Activated CD8-positive, alpha-beta T cell treated with anti-CD3 and anti-CD28 coated beads for 36 hours (primary cell): ENCODE data around the gene SDK2. TPM values are rescaled to one million over a fixed set of nuclear protein-coding genes. Genes with fewer than 3 reads are reported as not detected.
A peak's percentile ranks its signal among the peaks of the same experiment; 100 is the strongest.

Experiments
- ATAC-seq: fragments of 200-7000 bp; cut with Tn5 transposase; one replicate; pipeline ENCODE4 v1.10.0; 2021; ENCODE audit warnings: mild to moderate bottlenecking, moderate library complexity
- CTCF ChIA-PET: fragments of 350-600 bp; sonication (Branson Sonifier 250); formaldehyde crosslinking; loops from one replicate; lab custom pipeline; 2021; ENCODE audit warnings: antibody characterized with exemption; lab: Charles Lee
- POLR2A ChIA-PET: fragments of 350-600 bp; sonication (Branson Sonifier 250); formaldehyde crosslinking; loops from one replicate; lab custom pipeline; 2021; ENCODE audit warnings: antibody characterized with exemption; lab: Charles Lee
- DNase-seq: peaks from one replicate; pipeline ENCODE4 v3.0.0-alpha.2; 2020
- H3K27ac Mint-ChIP-seq: one replicate; pipeline ENCODE4 v1.8.0; 2021; ENCODE audit warnings: mild to moderate bottlenecking, mixed read lengths
- H3K27me3 Mint-ChIP-seq: one replicate; pipeline ENCODE4 v1.8.0; 2021; ENCODE audit warnings: mixed read lengths
- H3K36me3 Mint-ChIP-seq: one replicate; pipeline ENCODE4 v1.8.0; 2021; ENCODE audit warnings: low read depth, mixed read lengths
- H3K4me1 Mint-ChIP-seq: one replicate; pipeline ENCODE4 v1.8.0; 2021; ENCODE audit warnings: low read depth, mixed read lengths
- H3K4me3 Mint-ChIP-seq: one replicate; pipeline ENCODE4 v1.8.0; 2021; ENCODE audit warnings: mild to moderate bottlenecking, moderate library complexity, mixed read lengths
- H3K9me3 Mint-ChIP-seq: one replicate; pipeline ENCODE4 v1.8.0; 2021; ENCODE audit warnings: mixed read lengths
- CTCF ChIP-seq: fragments of 200-600 bp; IDR thresholded peaks from one replicate; pipeline ENCODE4 v1.8.0; 2022; ENCODE audit warnings: antibody characterized with exemption, mild to moderate bottlenecking
- intact Hi-C: fragments of 100-400 bp; cut with micrococcal nuclease; formaldehyde crosslinking; loops from one replicate; pipeline ENCODE4 v1.10.0; 2022
- total RNA-seq, 2 experiments: library from RNA; stranded (reverse); gene quantifications; one replicate each; pipeline ENCODE4 v1.2.3, GENCODE V29; 2021

SDK2 gene
- total RNA-seq, 2 experiments from 2014 or later = 3.2 to 3.3 TPM

GRCh38 chr17:73508931-73509605 is 135.2 kb downstream of the SDK2 start:
- POLR2A ChIA-PET = interaction anchor here (0.5 kb wide), 1 partner anchor 48 kb away, joined by 3 read pairs; no protein-coding TSS in a partner anchor
- intact Hi-C loops = no loop called here
- no peak for TF ChIP-seq CTCF
- Mint-ChIP-seq H3K9me3 (no peaks in the 10 kb centered on the region), H3K27me3 (peaks cover under 1% of the 10 kb centered on the region), H3K4me3 (no peak overlapping the region), H3K27ac (no peak overlapping the region), H3K4me1 (no peaks in the 10 kb centered on the region), H3K36me3 (peaks cover under 1% of the 10 kb centered on the region)
- no peak for DNase-seq
- CTCF ChIA-PET = no interaction called here
- no peak for ATAC-seq

- no peak for ATAC-seq
- Mint-ChIP-seq H3K36me3 (peaks cover 3% of the 10 kb centered on the region), H3K27ac (no peak overlapping the region), H3K9me3 (no peaks in the 10 kb centered on the region), H3K27me3 (peaks cover 2% of the 10 kb centered on the region), H3K4me3 (no peak overlapping the region), H3K4me1 (peaks cover 2% of the 10 kb centered on the region)
- no peak for DNase-seq
- ChIA-PET CTCF (no interaction called here), POLR2A (interaction anchor here (0.5 kb wide), 1 partner anchor 49 kb away, joined by 3 read pairs; no protein-coding TSS in a partner anchor)
- intact Hi-C loops = no loop called here
- TF ChIP-seq CTCF = no peak
These were observed 136.0 kb downstream of the SDK2 start for GRCh38 chr17:73508057-73508930.

- Mint-ChIP-seq H3K4me3 (no peak overlapping the region), H3K27ac (no peak overlapping the region), H3K4me1 (peaks cover 2% of the 10 kb centered on the region), H3K9me3 (no peaks in the 10 kb centered on the region), H3K36me3 (peaks cover 3% of the 10 kb centered on the region), H3K27me3 (peaks cover 2% of the 10 kb centered on the region)
- CTCF ChIA-PET = no interaction called here
- DNase-seq = no peak
- no peak for TF ChIP-seq CTCF
- intact Hi-C loops = no loop called here
- no peak for ATAC-seq
- POLR2A ChIA-PET = no interaction called here
These were observed 137.5 kb downstream of the SDK2 start for GRCh38 chr17:73506470-73507435.

- TF ChIP-seq CTCF = no peak
- intact Hi-C loops = no loop called here
- H3K36me3 Mint-ChIP-seq = peaks cover 3% of the 10 kb centered on the region
- no peak overlapping the region for H3K27ac Mint-ChIP-seq
- H3K27me3 Mint-ChIP-seq = peaks cover 2% of the 10 kb centered on the region
- no peaks in the 10 kb centered on the region for H3K9me3 Mint-ChIP-seq
- no peak for DNase-seq
- no peak overlapping the region for H3K4me3 Mint-ChIP-seq
- peak; percentile 27 for ATAC-seq
- POLR2A ChIA-PET = no interaction called here
- peaks cover 2% of the 10 kb centered on the region for H3K4me1 Mint-ChIP-seq
- CTCF ChIA-PET = no interaction called here
These were observed 140.7 kb downstream of the SDK2 start for GRCh38 chr17:73503560-73503959.
